GM12801 (cell line): Measurements from ENCODE around the gene PSMA2.

Experiments
- CTCF ChIP-seq: IDR thresholded peaks from one replicate; pipeline ENCODE4 v1.5.1; 2011; ENCODE audit warnings: control low read depth; ENCODE audit not compliant: insufficient read length; ENCODE audit errors: extremely low read depth

PSMA2 gene

GRCh38 chr7:42967391-42967790 is 35.4 kb upstream of the PSMA2 start:
- TF ChIP-seq CTCF, result no peak

DNA sequence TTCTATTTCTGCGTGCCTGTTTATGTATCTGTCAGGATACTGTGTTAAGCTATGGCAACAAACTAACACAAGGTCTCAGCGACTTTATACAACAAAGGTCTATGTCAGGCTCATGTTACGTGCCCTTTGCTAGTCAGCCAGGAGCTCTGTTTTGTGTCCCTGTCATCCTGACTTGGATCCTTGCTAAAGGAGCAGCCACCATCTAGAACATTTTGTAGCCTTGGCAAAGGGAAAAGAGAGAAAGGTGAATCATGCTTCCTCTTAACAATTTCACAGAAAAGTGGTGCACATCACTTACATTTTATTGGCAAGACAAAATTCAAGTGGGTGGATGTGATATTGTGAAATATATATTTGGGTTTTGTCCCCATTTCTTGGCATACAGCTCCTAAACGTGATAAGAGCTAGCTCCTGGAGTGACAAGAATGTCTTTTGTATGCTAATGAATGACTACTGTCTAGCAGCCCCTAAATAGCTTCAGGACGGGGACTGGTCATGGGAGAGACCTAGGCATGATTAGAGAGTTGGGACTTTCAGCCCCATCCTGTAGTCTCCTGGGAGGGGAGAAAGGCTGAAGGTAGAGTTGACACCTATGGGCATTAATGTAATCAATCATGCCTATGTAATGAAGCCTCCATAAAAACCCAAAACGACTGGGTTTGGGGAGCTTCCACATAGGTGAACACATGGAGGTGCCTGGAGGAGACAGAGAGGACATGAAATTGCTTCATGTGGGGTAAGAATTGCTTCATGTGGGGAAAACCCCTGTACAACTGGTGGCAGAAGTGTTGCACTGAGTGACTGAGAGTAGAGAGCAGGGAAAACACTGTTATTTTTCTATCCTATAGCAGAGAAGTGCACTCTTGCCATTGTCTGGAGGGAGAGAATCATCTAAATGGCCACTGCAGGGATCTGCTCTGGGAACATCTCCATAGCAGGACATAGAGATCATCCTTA is 33.2 kb upstream of the PSMA2 start:
- no peak for TF ChIP-seq CTCF

DNA sequence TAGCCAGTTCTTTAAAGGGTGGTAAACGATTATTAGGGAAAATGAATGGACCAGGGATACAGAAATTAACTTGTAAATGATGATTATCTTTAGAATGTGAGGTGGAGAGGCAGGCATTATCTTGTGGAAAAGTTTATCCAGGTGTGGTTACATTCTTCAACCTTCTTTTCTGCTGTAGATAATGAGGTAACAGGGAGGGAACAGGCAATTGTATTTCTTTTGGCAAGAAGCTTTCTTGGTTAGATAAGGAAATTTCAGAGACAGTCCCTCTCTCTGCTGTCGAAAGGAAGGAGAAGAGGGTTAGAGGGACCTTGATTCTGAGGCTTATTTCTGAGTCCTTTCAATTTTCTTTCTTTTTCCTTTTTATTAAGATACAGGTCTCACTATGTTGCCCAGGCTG is 32.3 kb upstream of the PSMA2 start:
- TF ChIP-seq CTCF, result no peak

- no peak for TF ChIP-seq CTCF
Measured at GRCh38 chr7:42961170-42961569, 29.2 kb upstream of the PSMA2 start.

GRCh38 chr7:42960762-42961161 is 28.8 kb upstream of the PSMA2 start:
- no peak for TF ChIP-seq CTCF

DNA sequence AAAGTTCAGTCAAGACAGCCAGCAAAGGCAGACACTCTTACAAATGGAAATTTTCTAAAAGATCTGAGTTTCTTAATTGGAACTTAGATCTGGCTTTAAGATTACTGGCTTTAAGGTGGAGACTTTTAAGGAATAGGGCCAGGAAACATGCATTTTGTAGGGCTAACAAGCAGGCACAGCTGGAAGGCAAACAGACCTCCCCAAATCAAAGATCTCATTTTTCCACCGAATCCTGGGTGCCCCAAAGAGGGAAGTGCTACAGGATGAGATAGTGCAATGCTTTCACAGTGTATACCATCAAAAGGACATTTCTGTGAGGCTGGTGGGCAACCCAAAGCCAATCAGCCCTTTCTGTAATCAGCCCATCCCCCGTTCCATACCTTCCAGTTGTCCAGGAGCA is 27.6 kb upstream of the PSMA2 start:
- no peak for TF ChIP-seq CTCF

- no peak for TF ChIP-seq CTCF
Measured at GRCh38 chr7:42956062-42956461, 24.1 kb upstream of the PSMA2 start.
